Measurements from ENCODE around the gene OSBP2.

OSBP2 gene

DNA sequence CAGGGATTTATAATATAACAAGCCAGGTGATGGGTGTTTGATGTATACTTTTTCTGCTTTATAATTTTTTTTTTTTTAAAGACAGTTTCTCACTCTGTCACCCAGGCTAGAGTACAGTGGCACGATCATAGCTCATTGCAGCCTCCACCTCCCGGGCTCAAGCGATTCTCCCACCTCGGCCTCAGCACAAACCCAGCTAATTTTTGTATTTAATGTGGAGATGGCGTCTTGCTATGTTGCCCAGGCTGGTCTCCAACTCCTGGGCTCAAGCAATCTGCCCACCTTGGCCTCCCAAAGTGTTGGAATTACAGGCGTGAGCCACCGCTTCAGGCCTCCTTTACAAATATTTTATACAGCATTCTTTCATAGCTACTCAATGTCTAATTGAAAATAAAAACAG is 225.3 kb downstream of the OSBP2 start:
- DNase-seq, result no peak

DNA sequence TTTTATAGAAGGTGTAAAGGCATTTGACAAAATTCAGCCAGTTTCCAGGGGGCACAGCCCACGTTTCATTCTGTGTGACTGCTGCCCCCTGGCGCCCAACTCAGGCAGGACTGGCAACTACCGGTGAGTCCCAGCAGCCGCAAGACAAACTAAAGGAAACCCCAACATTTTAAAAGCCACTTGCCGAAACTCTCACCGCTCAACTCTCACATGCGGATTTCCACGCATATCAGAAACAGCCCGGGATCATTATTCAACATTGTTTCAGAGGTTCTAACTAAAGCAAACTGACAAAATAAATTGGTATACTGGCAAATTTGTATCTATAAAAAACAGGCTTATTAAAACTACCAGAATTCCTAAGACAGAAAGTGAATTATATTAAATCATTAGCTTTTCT is 225.7 kb downstream of the OSBP2 start:
- DNase-seq, result peak; percentile 64

DNA sequence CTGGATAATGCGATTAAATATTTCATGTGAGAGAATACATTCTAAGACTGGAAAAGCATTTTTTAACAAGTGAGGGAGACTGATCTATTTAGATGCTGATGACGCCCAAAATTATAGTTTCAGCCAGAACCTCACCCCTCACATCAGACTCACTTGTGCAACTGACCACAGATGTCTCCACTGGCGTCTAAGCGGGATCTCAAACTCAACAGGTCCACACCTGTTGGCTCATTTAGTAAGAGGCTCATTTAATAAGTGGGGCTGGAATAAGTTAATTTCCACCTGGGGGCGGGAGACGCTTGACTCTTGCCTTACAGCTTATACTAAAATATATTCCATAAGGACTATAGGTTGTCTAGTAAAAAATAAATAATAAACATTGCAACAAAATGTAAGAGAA is 226.4 kb downstream of the OSBP2 start:
- DNase-seq, result no peak

DNA sequence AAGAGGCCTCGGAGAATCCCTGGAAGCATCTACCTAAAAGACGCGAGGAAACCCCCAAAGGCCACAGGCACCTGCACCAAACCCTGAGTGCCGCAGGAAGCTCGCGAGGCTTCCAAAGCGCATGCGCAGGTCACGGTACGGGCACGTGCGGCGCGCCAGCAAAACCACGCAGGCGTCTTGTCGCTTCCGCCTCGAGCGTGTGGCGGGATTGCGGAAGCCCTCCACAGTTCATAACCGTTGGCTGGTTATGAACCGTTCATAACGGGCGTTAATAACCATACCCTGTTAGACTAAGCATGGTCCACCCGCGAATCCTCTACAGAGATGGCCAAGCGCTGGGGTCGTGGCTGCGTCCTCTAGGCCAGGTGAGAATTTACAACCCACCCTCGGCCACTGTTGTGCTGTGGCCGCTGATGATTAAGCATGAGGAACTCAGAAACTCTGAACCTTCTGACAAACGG is 227.5 kb downstream of the OSBP2 start:
- DNase-seq, result peak; percentile 75

DNA sequence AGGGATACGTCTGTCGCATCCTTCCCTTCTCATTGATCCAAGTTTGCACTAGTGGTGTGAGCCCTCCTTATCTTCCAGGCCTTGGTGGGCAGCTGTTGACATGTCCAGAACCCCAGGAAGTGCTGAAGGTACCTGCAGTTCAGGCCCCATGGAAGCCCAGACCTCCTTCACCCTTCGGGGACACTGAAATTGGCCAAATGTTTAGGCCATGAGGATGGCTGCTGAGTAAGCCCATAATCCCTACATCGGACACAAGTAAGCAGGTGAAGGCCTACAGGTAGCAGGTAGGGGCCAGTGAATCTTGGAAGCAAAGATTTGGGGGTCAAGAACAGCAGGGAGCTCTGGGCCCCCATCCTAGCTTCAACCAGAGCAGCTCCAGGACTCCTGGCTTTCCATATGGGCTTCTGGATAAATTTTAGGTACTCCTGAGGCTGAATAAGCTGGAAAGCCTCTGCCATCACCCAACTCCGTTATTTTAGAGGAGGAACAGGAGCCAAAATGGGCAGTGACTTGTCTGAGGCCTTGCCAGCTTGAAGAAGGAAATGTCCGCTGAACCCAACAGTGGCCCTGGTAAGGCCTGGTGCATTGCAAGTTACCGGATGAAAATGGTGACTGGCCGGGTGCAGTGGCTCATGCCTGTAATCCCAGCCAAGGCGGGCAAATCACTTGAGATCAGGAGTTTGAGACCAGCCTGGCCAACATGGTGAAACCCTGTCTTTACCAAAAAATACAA is 228.7 kb downstream of the OSBP2 start:
- DNase-seq, result no peak

DNA sequence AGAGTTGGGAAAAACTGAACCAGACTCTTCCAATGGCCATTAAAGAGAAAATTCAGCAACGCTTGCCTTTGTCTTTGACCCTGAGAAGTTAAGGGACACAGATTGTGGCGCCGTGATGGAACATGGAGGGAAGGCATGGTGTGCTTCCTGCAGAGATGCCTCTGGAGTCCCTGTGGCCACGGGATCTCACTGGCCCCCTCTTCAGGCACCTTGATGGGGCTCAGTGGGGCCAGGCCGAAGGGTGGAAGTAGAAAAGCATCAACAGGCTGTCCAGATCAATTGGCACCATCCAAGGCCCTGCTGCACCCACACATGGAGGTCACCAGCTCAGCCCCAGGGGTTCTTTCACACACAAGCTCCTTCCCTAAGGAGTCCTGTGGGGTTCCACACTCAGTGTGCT is 231.0 kb downstream of the OSBP2 start:
- no peak for DNase-seq

DNA sequence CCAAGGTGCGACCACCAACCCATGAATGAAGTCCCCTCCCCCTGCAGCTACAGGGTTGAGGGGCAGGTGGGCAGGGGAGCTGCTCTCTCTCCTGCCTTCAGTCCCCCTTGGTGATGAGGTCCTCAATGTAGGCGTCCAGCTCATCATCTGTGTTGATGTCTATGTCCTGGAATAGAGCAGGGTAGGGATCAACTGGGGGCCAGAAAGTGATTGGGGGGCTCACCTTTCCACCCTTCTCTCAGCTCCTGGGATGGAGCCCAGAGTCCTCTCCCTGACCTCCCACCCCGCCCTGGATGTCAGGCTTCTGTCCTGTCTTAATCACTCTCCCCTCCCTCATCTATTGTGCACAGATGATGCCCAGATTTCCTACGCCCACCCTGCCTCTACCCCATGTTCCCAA is 232.0 kb downstream of the OSBP2 start:
- DNase-seq, result no peak

DNA sequence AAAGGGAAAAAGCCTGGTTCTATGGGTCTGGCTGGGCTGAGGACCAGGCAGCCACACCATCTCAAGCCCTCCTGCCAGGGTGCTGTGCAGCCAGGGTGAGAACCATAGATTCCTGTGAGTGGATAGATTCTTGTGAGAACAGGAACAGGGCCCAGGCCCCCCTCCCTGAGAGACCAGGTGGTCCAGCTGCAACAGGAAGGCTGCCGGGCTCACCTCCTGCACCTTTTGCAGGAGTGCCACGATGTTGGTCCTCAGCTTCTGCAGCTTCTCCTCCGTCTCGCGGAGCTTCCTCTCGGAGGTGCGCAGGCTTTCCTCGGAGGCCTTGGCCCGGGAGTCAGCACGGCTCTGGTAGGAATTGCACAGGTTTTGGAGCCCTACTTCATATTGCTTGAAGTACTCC is 233.1 kb downstream of the OSBP2 start:
- DNase-seq, result no peak

DNA sequence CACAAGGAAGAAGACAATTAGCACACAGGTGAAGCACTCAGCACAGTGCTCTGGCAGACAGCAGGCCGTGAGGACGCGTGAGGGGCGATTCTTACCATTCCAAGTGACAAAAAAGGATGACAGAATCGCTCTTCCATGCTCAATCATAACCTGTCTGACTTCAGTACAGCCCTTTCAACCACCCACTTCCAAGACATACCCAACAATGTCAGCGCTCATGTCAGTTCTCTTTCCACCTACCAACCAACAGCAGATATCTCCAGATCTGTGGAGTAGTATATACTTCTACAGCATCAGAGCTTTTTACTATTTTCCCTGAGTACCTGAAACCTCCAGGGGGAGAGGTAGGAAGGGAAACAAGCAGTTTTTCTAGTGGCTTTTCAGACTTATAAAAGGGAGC is 233.7 kb downstream of the OSBP2 start:
- no peak for DNase-seq

DNA sequence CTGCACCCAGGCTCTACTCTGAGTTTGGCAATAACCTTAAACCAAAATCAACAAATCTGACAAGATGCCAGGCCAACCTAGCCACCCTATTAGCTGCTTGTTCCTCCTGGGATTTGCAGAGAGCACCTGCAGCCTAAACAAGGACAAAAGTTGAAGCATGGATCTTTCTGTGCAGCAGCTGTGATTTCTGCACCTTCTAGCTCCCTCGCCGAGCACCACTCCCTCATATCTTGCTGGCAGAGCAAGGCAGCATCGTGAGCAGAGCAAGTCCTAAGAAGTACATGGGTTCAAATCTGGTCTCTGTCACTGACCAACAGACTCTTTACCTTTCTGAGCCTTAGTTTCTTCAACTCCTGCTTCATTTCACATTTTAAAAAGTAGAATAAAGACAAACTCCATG is 235.6 kb downstream of the OSBP2 start:
- no peak for DNase-seq

DNA sequence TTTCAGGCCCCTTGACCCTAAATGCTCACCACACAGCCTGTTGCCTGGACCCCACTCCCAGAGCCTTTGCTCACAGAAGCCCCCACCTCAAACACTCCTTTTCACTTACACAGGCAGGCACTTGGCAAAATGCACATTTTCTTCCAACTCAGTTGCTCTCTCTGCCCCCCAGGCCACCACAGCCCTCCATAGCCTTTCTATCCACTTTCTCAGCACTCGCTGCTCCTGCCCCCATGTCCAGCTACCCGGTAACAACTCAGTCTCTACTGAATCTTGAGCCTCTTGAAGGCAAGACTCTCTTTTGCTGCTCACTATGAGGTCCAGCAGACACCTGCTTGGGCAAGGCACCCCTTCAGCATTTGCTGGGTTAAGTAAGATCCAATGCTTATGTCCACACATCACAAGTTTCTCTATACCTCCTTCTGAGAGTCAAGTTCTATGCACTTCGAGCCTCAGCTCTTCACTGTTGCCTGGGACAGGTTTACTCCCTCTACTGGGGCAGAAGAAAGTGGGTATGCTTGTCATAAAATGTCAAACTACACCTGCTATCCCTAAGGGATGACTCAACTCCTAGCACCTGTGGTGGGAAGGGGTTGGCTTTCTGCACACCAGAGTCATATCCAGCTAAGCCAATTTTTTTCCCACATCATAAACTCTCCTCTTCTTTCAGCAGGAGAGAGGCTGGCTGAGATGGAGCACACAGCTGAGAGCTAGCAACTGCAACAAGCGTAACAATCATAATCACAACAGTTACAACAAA is 237.0 kb downstream of the OSBP2 start:
- DNase-seq, result no peak

DNA sequence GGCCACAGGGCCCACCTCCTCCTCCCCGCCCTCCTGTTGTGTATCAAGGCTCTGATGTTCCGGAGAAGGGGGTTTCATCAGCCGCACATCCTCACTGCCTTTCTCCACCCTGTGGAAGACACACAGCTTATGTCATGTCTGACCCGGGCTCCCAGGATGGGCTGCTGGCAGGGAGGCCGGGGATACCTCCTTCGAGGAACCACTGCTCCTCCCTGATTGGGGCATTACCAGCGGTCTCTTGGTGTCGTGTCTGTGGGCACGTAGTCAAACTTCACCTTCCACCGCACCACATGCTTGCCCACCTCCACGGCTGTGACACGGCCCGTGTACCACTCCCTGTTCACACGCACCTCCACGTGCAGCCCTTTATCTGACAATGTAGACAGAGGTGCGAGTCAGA is 238.0 kb downstream of the OSBP2 start:
- no peak for DNase-seq

DNA sequence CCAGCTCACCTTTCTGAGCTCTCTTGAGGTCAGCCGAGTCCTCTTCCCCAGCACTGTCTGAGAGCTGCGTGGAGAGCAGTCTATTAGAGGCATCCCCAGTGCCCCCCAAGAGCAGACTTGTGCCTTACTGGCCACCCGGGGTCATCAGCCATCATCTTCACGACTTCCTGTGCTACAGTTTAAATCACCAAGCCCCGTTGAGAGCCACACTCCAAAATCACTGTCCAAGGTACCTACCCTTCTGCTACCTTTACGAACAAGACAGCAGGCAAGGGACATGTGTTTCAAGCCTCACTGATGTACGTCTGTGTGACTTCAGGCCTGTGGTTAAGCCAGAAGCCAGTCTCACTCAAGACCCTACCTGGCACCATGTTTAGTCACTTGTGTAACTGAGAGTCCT is 238.8 kb downstream of the OSBP2 start:
- no peak for DNase-seq

DNA sequence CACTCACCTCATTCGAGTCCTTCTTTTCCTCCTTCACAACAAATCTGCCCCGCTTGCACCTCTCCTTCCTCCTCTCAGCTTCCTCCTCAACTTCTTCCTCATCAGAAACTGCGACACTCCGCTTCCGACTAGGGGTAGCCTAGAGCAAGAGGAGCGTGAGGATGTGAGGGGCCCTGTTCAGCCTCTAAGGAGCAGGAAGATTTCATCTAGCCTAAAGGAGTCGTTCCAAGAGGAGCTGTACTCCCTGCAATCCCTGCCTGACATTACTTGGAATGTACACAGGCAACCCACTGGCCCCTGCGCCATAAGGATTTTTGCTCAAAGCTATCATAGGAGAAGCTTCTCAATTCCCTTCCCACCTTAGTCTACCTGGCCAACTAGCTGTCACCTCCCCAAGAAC is 239.4 kb downstream of the OSBP2 start:
- no peak for DNase-seq

DNA sequence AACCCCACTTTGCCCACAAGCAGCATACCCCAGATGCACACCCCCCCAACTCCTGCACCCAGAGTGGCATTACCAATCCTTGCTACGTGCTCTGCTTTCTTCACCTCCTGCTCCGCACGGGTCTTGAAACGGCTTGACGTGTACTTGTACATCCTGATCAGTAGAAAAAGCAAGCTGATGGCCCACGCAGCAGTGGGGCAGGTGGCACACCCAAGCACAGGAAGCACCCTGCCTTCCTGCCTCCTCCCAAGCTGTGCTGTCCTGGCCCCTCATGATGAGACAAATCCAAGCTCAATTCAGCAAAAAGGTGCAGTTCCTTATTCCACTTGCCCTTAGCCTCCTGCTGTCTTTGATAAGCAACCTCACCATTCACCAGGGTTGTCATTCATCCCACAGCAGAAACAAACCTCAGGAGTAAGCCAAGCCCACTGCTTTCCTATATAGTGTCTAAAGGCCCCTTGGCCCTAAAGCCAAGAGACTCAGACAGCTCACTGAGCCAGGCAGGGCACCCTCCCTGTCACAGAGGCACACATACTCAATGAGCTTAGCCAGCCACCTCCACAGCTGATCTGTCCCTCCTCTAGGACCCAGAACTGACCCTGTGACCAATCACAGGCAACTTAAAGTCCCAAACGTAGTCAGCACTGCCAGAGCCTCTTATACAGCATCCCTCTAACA is 246.2 kb downstream of the OSBP2 start:
- DNase-seq, result no peak

DNA sequence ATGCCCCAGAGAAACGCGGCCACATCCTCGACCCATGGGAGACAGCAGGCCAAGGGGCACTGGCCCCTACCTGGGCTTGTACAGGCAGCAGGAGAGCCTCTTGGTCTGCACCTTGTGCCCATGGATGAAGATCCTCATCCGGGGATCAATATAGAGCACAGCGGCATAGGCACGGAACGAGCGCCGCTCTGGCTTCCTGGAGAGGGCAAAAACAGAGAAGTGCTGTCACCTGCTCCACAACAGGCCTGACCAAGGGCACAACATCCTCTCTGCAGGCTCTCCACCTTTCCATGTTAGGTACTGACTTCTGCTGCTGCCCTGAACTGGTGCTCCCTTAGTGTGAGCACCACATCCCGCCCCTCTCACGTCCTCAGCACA is 246.7 kb downstream of the OSBP2 start:
- no peak for DNase-seq

DNA sequence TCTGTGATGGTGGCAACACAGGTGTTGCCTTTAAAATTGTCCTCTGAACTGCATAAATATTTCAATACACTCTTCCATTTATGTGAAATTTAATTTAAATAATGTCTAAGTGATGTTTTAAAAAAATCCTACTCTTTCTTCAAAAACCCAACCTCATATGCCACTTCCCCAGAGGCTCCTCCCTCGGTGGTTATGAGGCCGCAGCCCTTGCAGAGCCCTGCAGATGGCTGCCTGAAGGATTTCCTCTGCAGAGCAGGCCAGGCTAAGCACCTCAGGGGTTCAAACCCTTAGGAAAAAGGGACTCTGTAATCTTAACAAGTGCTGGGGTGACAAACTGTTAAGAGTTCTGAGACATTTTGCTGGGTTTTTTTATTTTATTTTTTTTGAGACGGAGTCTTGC is 248.7 kb downstream of the OSBP2 start:
- DNase-seq, result no peak

DNA sequence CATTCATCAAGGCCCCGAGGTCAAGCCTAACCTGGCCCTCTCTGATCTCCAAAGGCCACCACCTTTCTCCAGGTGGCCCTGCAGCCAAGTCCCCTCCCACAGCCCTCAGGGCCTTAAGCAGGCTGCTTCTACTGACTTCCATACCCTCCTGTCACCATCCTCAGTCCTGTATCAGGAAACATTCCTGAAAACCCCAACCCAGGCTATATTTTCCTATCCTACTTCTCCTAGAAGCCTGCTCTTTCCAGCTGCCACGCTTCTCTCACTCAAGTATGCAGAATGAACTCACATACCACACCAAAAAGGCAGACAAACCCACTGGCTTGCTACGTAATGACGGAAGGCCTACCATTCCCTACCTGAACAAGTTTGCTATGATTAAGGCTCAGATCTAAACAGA is 250.3 kb downstream of the OSBP2 start:
- no peak for DNase-seq

DNA sequence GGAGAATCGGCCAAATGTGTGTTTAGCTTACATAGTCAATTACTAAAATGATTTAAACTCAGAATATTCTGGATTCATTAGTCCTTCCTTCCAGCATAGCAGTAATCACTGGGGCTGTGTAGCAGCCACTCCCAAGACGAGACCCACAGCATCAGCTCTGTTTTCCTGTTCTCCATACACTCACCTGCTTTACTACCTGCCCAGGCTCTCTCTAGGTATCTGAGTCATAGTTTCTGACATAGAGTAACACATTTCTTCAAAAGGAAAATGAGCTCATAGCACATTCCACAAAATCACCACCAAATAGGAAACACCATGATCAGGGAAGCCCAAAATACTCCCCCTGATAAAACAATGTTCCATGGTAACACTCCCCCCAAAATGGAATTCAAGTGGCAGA is 251.0 kb downstream of the OSBP2 start:
- DNase-seq, result no peak

DNA sequence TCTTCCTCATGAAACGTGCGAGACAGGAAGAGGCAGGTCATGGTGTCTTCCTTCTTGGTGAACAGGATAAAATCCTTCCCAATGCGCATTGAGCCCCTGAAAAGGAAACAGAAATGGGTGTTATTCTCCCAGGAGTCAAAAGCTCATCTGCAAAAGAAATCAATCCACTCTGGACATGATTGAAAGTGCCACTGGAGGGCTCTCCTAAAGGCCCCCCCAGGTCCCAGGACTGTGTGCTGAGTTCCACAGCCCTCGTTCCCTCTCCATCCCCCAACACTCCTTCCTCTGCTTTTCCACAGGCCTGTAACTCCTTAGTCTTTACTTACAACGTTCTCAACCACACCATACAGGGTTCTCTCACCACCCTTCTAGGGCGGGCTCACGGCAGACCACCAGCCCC is 251.7 kb downstream of the OSBP2 start:
- DNase-seq, result no peak

DNA sequence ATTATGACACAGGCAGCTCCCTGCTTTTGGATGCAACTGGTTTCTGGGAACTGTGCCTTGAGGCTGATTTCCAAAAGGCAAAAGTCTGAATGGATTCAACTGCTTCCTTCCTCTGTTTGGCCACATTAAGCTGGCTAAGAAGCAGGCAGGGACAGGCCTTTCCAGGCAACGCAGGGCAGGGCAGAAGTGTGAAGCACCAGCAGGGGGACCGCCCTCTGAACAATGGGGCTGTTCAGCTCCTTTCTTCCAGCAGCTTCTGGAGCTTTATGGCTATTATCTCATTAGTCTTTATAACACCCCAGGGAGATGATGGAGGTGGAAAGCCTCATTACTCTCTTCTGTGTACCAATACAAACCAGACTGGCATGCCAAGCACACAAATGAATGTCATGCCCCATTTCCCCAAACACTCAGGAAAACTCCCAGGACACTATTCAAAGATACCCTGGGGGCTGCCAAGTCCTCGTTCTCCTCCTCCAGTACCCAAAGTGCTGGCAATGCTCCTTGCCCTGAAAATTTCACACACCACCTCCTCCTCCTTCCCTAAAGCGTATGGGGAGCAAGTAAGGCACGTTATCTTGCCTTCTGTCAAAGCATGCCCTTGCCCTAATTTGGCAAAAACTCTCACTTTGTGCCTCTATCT is 252.6 kb downstream of the OSBP2 start:
- no peak for DNase-seq

DNA sequence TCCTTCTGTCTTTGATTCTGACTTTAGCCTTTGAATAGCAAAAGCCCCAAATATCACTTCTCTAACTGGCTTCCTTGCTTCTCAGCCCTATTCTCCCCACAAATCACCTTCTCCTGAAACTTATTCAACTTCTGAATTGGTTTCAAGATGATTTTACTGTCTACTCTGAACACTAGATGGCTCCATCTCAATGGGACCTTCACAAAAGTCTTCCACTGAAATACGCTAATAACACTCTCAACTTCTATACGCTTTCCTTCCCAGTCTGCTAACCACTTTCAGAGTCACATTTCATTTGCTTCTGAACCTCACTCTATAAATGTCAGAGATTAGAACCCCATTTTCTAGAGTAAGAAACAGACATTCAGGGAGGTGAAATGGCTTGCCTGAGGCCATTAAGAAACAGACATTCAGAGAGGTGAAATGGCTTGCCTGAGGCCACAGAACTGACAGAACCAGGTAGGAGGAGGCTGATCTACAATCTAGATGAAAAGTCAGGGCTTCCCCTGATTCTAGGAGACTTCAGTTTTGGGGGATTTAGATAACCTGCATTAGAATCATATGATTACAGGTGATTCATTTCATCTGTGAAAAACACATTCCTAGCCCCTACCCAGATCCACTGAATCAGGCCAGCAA is 253.3 kb downstream of the OSBP2 start:
- DNase-seq, result peak; percentile 25

DNA sequence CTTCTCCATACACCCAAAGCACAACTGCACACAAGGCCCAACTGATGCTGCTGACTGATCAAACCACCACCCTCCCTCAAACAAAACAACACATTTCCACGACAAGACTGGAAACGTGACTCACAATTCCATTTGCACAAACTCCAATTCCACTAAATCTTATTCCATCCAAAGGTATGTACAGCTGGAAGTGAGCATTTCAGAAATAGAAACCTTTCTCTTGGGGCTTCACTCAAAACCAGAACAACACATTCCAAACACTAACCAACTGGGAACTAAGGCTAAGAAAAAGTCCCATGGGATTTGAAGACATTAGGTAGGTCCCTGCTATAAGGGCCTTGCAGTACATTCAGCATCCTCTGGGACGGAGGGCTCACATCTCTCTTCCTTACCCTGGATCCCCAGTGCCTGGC is 254.3 kb downstream of the OSBP2 start:
- no peak for DNase-seq

All from inflammatory macrophage treated with lipopolysaccharide for 4 hours (primary cell).